HG03108 (cell line): ENCODE results near the gene EEIG2.

Source experiments
- ATAC-seq: cut with Tn5 transposase; IDR thresholded peaks from one replicate; pipeline ENCODE4 v1.9.1; 2021; ENCODE audit warnings: moderate library complexity; ENCODE audit not compliant: unreplicated experiment

EEIG2 gene

GRCh38 chr1:108575375-108575774, 15.5 kb downstream of the EEIG2 start:
- ATAC-seq = no peak

GRCh38 chr1:108583757-108584427, 24.0 kb downstream of the EEIG2 start:
- no peak for ATAC-seq

GRCh38 chr1:108584428-108584856, 24.5 kb downstream of the EEIG2 start:
- ATAC-seq = no peak

GRCh38 chr1:108585313-108585712, 25.4 kb downstream of the EEIG2 start:
- ATAC-seq = no peak

GRCh38 chr1:108590441-108590840, 30.5 kb downstream of the EEIG2 start:
- no peak for ATAC-seq

GRCh38 chr1:108590957-108591356, 31.1 kb downstream of the EEIG2 start:
- ATAC-seq = no peak

GRCh38 chr1:108591466-108591865, 31.6 kb downstream of the EEIG2 start:
- ATAC-seq = no peak

- no peak for ATAC-seq
Measured at GRCh38 chr1:108592030-108592759, 32.3 kb downstream of the EEIG2 start.

- ATAC-seq = no peak
Measured at GRCh38 chr1:108593448-108593847, 33.5 kb downstream of the EEIG2 start.

GRCh38 chr1:108595507-108595906, 35.6 kb downstream of the EEIG2 start:
- ATAC-seq = no peak

- no peak for ATAC-seq
Measured at GRCh38 chr1:108597041-108597440, 37.1 kb downstream of the EEIG2 start.

GRCh38 chr1:108598340-108598739, 38.4 kb downstream of the EEIG2 start:
- ATAC-seq = no peak

GRCh38 chr1:108600504-108600903, 40.6 kb downstream of the EEIG2 start:
- no peak for ATAC-seq

GRCh38 chr1:108601708-108602410, 42.0 kb downstream of the EEIG2 start:
- no peak for ATAC-seq

GRCh38 chr1:108605633-108606032, 45.7 kb downstream of the EEIG2 start:
- no peak for ATAC-seq

GRCh38 chr1:108606478-108606877, 46.6 kb downstream of the EEIG2 start:
- ATAC-seq = no peak

- ATAC-seq = no peak
Measured at GRCh38 chr1:108609483-108610049, 49.7 kb downstream of the EEIG2 start.
